ENCODE measurements around the gene DGLUCY.

DNA sequence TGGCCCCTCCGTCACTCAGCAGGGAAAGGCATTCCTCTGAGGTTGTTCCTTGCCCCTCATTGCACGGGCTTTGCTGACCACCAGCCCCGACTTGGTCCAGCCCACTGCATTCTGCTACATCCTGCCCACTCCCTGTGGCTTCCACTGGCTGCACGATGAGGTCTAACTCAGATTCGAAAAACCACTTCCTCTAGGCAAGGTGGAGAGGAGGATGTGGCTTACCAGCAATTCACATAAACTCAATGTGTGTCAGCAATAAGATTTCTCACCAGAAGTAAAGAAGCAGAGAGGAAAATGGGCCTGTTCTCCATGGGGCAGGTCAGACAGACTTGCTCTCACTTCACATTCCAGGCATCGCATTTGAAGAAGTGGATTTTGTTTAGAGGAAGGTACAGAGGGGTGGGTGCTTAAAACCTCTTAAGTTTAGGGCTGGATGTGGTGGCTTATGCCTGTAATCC, 115.9 kb downstream of the DGLUCY start:
- TF ChIP-seq, protein P1, sequence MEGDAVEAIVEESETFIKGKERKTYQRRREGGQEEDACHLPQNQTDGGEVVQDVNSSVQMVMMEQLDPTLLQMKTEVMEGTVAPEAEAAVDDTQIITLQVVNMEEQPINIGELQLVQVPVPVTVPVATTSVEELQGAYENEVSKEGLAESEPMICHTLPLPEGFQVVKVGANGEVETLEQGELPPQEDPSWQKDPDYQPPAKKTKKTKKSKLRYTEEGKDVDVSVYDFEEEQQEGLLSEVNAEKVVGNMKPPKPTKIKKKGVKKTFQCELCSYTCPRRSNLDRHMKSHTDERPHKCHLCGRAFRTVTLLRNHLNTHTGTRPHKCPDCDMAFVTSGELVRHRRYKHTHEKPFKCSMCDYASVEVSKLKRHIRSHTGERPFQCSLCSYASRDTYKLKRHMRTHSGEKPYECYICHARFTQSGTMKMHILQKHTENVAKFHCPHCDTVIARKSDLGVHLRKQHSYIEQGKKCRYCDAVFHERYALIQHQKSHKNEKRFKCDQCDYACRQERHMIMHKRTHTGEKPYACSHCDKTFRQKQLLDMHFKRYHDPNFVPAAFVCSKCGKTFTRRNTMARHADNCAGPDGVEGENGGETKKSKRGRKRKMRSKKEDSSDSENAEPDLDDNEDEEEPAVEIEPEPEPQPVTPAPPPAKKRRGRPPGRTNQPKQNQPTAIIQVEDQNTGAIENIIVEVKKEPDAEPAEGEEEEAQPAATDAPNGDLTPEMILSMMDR (IDR thresholded peaks at IDR 0.05) = no peak
- TF ChIP-seq ZFX (IDR thresholded peaks at IDR 0.05; ENCODE audit: borderline replicate concordance) = no peak
